K562 (cell line): ENCODE results near the gene ATP13A4. TPM values are rescaled to one million over a fixed set of nuclear protein-coding genes. Genes with fewer than 3 reads are reported as not detected.

ENCODE experiments used
- FOXP1 ChIP-seq: sonication (generic); formaldehyde crosslinking; IDR thresholded peaks from 2 replicates; pipeline ENCODE4 v1.8.0; 2022; ENCODE audit warnings: mild to moderate bottlenecking, missing genetic modification reagents
- HDAC6 ChIP-seq: IDR thresholded peaks from 2 replicates; pipeline ENCODE4 v1.6.1; 2012; ENCODE audit warnings: low read depth, mild to moderate bottlenecking, control low read depth, inconsistent platforms, low read length, moderate library complexity
- HMG20A ChIP-seq: fragments of 450-650 bp; formaldehyde crosslinking; conservative IDR thresholded peaks from 2 replicates; pipeline ENCODE4 v1.4.0; 2020; ENCODE audit warnings: mild to moderate bottlenecking, mixed read lengths
- PTTG1 ChIP-seq: fragments of 450-650 bp; IDR thresholded peaks from 2 replicates; pipeline ENCODE4 v1.6.1; 2016; ENCODE audit warnings: low read depth, mild to moderate bottlenecking, missing genetic modification characterization, missing compliant biosample characterization
- SIN3A ChIP-seq, 2 experiments: fragments of 150-350 bp in 1 of 2; IDR thresholded peaks; 2 replicates each; pipeline ENCODE4 v1.6.1; 2011 to 2016; ENCODE audit warnings: borderline replicate concordance in 2 of 2, low read depth in 2 of 2, low read length in 2 of 2, mild to moderate bottlenecking in 2 of 2, moderate library complexity in 2 of 2; ENCODE audit not compliant: control insufficient read depth in 1 of 2
- SNIP1 ChIP-seq: fragments of 450-650 bp; IDR thresholded peaks from 2 replicates; pipeline ENCODE4 v1.7.1; 2017; ENCODE audit warnings: low read depth, mild to moderate bottlenecking
- ZNF76 ChIP-seq: fragments of 250-450 bp; sonication (Bioruptor Pico); IDR thresholded peaks from 2 replicates; pipeline ENCODE4 v1.4.0; 2020; ENCODE audit warnings: mild to moderate bottlenecking, moderate library complexity, borderline replicate concordance
- polyA plus RNA-seq, 8 experiments: library from polyadenylated mRNA; depleted of rRNA in 4 of 8; stranded (reverse) in 5 of 8; unstranded in 3 of 8; fragments of >200 nt; fragmentation: Nextera tagmentation in 2 of 8; fragmentation: Illumina TruSeq in 1 of 8; extraction: Ambion mirVana in 2 of 8; extraction: Trizol in 1 of 8; gene quantifications; 2 replicates each; pipeline versions ENCODE4 v1.2.1 to v1.2.3, GENCODE V29; 2011 to 2014; ENCODE audit warnings: inconsistent platforms in 1 of 8, missing spikeins in 1 of 8
- total RNA-seq, 7 experiments: library from RNA; depleted of rRNA in 6 of 7; stranded (reverse); fragments of >200 nt in 6 of 7; fragmentation: Illumina TruSeq in 2 of 7; extraction: Trizol in 2 of 7; gene quantifications; 2 replicates each; pipeline versions ENCODE4 v1.2.1 to v1.2.3, GENCODE V29; 2011 to 2021; ENCODE audit warnings: low replicate concordance in 1 of 7
- TF ChIP-seq, protein P1 (sequence below): fragments of 450-650 bp; IDR thresholded peaks from 2 replicates; pipeline ENCODE4 v1.6.1; 2017; ENCODE audit warnings: antibody characterized with exemption, mild to moderate bottlenecking
- TF ChIP-seq, protein P2 (sequence below): fragments of 200-400 bp; formaldehyde crosslinking; IDR thresholded peaks from 2 replicates; pipeline ENCODE4 v1.6.1; 2017; ENCODE audit warnings: mild to moderate bottlenecking, low read depth, low read length, moderate library complexity

ATP13A4 gene
- total and polyA plus RNA-seq, 9 of the 15 experiments (the other 6 are each of a cell fraction or from before 2014, with no cell fraction given): 0.03 to 0.14 (median 0.07) TPM; not detected in 6

DNA sequence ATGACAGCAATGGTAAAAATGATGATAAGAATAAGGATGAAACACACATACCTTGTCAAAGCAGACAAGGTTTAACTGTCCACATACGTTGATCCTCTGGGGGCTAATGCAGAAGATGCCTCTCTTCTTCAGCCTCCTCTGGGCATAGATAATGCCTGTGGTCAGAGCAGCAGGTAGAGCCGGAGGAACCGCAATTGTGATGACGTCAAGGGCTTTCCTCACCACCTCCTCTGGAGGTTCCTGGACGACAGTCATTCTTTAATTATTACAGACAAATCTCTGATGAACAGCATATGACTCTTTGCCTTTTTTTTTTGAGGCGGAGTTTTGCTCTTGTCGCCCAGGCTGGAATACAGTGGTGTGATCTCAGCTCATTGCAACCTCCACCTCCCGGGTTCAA, 89.8 kb downstream of the ATP13A4 start (continued):
- TF ChIP-seq, protein P1, sequence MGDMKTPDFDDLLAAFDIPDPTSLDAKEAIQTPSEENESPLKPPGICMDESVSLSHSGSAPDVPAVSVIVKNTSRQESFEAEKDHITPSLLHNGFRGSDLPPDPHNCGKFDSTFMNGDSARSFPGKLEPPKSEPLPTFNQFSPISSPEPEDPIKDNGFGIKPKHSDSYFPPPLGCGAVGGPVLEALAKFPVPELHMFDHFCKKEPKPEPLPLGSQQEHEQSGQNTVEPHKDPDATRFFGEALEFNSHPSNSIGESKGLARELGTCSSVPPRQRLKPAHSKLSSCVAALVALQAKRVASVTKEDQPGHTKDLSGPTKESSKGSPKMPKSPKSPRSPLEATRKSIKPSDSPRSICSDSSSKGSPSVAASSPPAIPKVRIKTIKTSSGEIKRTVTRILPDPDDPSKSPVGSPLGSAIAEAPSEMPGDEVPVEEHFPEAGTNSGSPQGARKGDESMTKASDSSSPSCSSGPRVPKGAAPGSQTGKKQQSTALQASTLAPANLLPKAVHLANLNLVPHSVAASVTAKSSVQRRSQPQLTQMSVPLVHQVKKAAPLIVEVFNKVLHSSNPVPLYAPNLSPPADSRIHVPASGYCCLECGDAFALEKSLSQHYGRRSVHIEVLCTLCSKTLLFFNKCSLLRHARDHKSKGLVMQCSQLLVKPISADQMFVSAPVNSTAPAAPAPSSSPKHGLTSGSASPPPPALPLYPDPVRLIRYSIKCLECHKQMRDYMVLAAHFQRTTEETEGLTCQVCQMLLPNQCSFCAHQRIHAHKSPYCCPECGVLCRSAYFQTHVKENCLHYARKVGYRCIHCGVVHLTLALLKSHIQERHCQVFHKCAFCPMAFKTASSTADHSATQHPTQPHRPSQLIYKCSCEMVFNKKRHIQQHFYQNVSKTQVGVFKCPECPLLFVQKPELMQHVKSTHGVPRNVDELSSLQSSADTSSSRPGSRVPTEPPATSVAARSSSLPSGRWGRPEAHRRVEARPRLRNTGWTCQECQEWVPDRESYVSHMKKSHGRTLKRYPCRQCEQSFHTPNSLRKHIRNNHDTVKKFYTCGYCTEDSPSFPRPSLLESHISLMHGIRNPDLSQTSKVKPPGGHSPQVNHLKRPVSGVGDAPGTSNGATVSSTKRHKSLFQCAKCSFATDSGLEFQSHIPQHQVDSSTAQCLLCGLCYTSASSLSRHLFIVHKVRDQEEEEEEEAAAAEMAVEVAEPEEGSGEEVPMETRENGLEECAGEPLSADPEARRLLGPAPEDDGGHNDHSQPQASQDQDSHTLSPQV: no peak
- TF ChIP-seq, protein P2, sequence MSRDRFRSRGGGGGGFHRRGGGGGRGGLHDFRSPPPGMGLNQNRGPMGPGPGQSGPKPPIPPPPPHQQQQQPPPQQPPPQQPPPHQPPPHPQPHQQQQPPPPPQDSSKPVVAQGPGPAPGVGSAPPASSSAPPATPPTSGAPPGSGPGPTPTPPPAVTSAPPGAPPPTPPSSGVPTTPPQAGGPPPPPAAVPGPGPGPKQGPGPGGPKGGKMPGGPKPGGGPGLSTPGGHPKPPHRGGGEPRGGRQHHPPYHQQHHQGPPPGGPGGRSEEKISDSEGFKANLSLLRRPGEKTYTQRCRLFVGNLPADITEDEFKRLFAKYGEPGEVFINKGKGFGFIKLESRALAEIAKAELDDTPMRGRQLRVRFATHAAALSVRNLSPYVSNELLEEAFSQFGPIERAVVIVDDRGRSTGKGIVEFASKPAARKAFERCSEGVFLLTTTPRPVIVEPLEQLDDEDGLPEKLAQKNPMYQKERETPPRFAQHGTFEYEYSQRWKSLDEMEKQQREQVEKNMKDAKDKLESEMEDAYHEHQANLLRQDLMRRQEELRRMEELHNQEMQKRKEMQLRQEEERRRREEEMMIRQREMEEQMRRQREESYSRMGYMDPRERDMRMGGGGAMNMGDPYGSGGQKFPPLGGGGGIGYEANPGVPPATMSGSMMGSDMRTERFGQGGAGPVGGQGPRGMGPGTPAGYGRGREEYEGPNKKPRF: no peak
- TF ChIP-seq HDAC6: no peak
- TF ChIP-seq SIN3A (IDR thresholded peaks at IDR 0.05; ENCODE audit: borderline replicate concordance in 2 of 2, control insufficient read depth in 1 of 2, low read depth in 2 of 2, low read length in 2 of 2): no peak
- TF ChIP-seq FOXP1 (CRISPR knock-in tag): no peak
- TF ChIP-seq PTTG1 (tag): no peak
- TF ChIP-seq SNIP1: no peak
- no peak for TF ChIP-seq ZNF76 (CRISPR knock-in tag)
- TF ChIP-seq HMG20A (CRISPR knock-in tag): no peak
